ENCODE data around the gene VPS26B. TPM values are rescaled to one million over a fixed set of nuclear protein-coding genes. Genes with fewer than 3 reads are reported as not detected.

VPS26B gene
- total RNA-seq, 2 donors from 2014 or later = 37.8 to 45.1 TPM

DNA sequence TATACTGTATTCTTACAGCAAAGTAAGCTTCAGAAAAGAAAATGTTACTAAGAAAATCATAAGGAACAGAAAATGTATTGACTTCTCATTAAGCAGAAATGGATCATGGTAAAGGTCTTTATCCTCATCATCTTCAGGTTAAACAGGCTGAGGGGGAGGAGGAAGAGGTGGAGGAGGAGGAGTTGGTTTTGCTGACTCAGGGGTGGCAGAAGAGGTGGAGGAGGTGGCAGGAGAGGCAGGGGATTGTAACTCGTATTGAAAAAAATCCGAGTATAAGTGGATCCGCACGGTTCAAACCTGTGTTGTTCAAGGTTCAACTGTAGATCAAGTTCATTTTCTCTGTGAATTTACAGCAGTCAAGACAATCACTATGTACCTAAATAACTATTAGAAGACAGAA, 64.7 kb downstream of the VPS26B start:
- no peak for DNase-seq (ENCODE audit: low spot score)
- TF ChIP-seq, protein P1, sequence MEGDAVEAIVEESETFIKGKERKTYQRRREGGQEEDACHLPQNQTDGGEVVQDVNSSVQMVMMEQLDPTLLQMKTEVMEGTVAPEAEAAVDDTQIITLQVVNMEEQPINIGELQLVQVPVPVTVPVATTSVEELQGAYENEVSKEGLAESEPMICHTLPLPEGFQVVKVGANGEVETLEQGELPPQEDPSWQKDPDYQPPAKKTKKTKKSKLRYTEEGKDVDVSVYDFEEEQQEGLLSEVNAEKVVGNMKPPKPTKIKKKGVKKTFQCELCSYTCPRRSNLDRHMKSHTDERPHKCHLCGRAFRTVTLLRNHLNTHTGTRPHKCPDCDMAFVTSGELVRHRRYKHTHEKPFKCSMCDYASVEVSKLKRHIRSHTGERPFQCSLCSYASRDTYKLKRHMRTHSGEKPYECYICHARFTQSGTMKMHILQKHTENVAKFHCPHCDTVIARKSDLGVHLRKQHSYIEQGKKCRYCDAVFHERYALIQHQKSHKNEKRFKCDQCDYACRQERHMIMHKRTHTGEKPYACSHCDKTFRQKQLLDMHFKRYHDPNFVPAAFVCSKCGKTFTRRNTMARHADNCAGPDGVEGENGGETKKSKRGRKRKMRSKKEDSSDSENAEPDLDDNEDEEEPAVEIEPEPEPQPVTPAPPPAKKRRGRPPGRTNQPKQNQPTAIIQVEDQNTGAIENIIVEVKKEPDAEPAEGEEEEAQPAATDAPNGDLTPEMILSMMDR (IDR thresholded peaks at IDR 0.05) = no peak
- Histone ChIP-seq H3K4me3 (no peak overlapping the region), H3K36me3 (no peaks in the 10 kb centered on the region), H3K27ac (no peak overlapping the region), H3K4me1 (ENCODE audit: control insufficient read depth in 1 of 2, low read depth in 2 of 2) (no peaks in the 10 kb centered on the region), H3K27me3 (replicated peaks; ENCODE audit: insufficient read depth) (no peaks in the 10 kb centered on the region), H3K9me3 (no peaks in the 10 kb centered on the region)
- ATAC-seq (ENCODE audit: insufficient number of reproducible peaks, low FRiP score, low read depth) = no peak

DNA sequence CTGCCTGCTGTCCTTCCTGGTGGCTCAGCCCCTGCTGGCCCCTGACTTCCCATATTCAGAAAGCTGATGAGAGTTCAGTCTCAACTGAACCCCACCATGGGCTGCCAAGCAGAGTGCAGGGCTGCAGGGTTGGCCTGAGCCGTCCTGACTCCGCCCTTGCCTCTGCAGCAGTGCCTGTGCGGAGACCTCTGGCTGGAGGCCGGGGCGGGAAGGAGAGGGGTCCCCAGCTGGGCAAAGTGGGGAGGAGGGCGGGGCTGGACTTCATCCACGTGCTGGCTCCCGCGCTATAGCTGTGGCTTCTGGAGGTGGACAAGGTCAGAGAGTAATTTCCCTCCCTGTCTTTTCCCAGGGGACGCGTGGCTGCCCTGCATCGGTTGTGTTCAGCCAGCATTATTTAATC, 65.3 kb downstream of the VPS26B start:
- DNase-seq (ENCODE audit: low spot score) (no peak), ATAC-seq (ENCODE audit: insufficient number of reproducible peaks, low FRiP score, low read depth) (no peak)
- no peak overlapping the region for H3K27ac ChIP-seq
- TF ChIP-seq, protein P1 (IDR thresholded peaks at IDR 0.05) = no peak
- no peaks in the 10 kb centered on the region for H3K9me3 ChIP-seq
- H3K4me3 ChIP-seq = no peak overlapping the region
- no peaks in the 10 kb centered on the region for H3K36me3 ChIP-seq
- H3K27me3 ChIP-seq (replicated peaks; ENCODE audit: insufficient read depth) = no peaks in the 10 kb centered on the region
- no peaks in the 10 kb centered on the region for H3K4me1 ChIP-seq (ENCODE audit: control insufficient read depth in 1 of 2, low read depth in 2 of 2)

- no peaks in the 10 kb centered on the region for H3K4me1 ChIP-seq (ENCODE audit: control insufficient read depth in 1 of 2, low read depth in 2 of 2)
- TF ChIP-seq, protein P1 (IDR thresholded peaks at IDR 0.05) = no peak
- H3K4me3 ChIP-seq = no peak overlapping the region
Measured at GRCh38 chr11:134290646-134291045, 66.2 kb downstream of the VPS26B start.

GRCh38 chr11:134291196-134291595, 66.7 kb downstream of the VPS26B start:
- no peaks in the 10 kb centered on the region for H3K27me3 ChIP-seq (replicated peaks; ENCODE audit: insufficient read depth)
- H3K36me3 ChIP-seq = no peaks in the 10 kb centered on the region
- no peak for DNase-seq (ENCODE audit: low spot score)
- no peak overlapping the region for H3K27ac ChIP-seq
- no peak overlapping the region for H3K4me3 ChIP-seq
- TF ChIP-seq, protein P1 (IDR thresholded peaks at IDR 0.05) = no peak
- no peaks in the 10 kb centered on the region for H3K9me3 ChIP-seq
- no peaks in the 10 kb centered on the region for H3K4me1 ChIP-seq (ENCODE audit: control insufficient read depth in 1 of 2, low read depth in 2 of 2)
- ATAC-seq (ENCODE audit: insufficient number of reproducible peaks, low FRiP score, low read depth) = no peak

More at GRCh38 chr11:134290646-134291045, 66.2 kb downstream of the VPS26B start:
- ATAC-seq (ENCODE audit: insufficient number of reproducible peaks, low FRiP score, low read depth) (no peak), DNase-seq (ENCODE audit: low spot score) (no peak)
- Histone ChIP-seq H3K36me3 (no peaks in the 10 kb centered on the region), H3K27me3 (replicated peaks; ENCODE audit: insufficient read depth) (no peaks in the 10 kb centered on the region), H3K9me3 (no peaks in the 10 kb centered on the region), H3K27ac (no peak overlapping the region)

DNA sequence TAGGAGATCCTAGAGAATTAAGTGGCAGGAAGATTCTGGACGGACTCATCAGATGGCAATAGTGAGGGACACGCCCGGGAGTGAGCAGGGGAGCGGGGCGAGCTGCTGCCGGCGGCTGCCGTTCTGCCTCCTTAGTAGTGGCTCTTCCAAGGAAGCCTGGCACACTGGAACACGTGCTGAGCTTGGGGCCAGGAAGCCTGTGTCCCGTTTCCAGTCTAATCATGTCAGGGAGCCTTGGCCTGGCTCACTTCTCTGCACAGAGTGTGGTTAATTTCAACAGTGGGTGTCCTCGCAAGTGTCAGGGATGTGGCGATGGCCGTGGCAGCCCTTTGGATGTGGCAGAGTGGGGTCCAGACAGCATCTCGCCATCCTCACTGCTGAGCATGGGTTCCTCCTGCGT, 68.2 kb downstream of the VPS26B start:
- no peaks in the 10 kb centered on the region for H3K36me3 ChIP-seq
- no peaks in the 10 kb centered on the region for H3K4me1 ChIP-seq (ENCODE audit: control insufficient read depth in 1 of 2, low read depth in 2 of 2)
- no peak overlapping the region for H3K4me3 ChIP-seq
- no peaks in the 10 kb centered on the region for H3K27me3 ChIP-seq (replicated peaks; ENCODE audit: insufficient read depth)
- ATAC-seq (ENCODE audit: insufficient number of reproducible peaks, low FRiP score, low read depth) = no peak
- DNase-seq (ENCODE audit: low spot score) = no peak
- H3K27ac ChIP-seq = no peak overlapping the region
- no peaks in the 10 kb centered on the region for H3K9me3 ChIP-seq
- TF ChIP-seq, protein P1 (IDR thresholded peaks at IDR 0.05) = no peak
